ENCODE results near the gene SAP130. TPM values are rescaled to one million over a fixed set of nuclear protein-coding genes. Genes with fewer than 3 reads are reported as not detected.

Gene SAP130
- total and polyA plus RNA-seq, 9 donors, result 6.1 to 28.3 (median 24.0) TPM

- H3K36me3 ChIP-seq, result no peaks in the 10 kb centered on the region
Measured at GRCh38 chr2:127943186-127943585, 84.7 kb downstream of the SAP130 start.

GRCh38 chr2:127942002-127942401 is 85.9 kb downstream of the SAP130 start:
- Histone ChIP-seq H3K4me3 (no peak overlapping the region), H3K4me1 (ENCODE audit: insufficient read depth) (no peaks in the 10 kb centered on the region), H3K9me3 (no peaks in the 10 kb centered on the region), H3K36me3 (no peaks in the 10 kb centered on the region), H3K27me3 (no peaks in the 10 kb centered on the region), H3K27ac (no peak overlapping the region)
- intact Hi-C loops (cut with DNase I), result no loop called here
- 89 to 91% (median 91%) methylated on average over 6 of the region's 6 CpGs for WGBS, 3 donors
- no peak for DNase-seq
- TF ChIP-seq POLR2A (IDR thresholded peaks at IDR 0.05) (no peak), EP300 (IDR thresholded peaks at IDR 0.05) (no peak), CTCF (IDR thresholded peaks at IDR 0.05) (no peak)

More at GRCh38 chr2:127943186-127943585, 84.7 kb downstream of the SAP130 start:
- Histone ChIP-seq H3K4me1 (ENCODE audit: insufficient read depth) (no peaks in the 10 kb centered on the region), H3K4me3 (no peak overlapping the region), H3K9me3 (no peaks in the 10 kb centered on the region), H3K27ac (no peak overlapping the region), H3K27me3 (no peaks in the 10 kb centered on the region)
- no peak for DNase-seq
- TF ChIP-seq POLR2A (IDR thresholded peaks at IDR 0.05) (no peak), CTCF (IDR thresholded peaks at IDR 0.05) (no peak), EP300 (IDR thresholded peaks at IDR 0.05) (no peak)
- intact Hi-C loops (cut with DNase I), result no loop called here
- WGBS, 3 donors, result 91 to 95% (median 95%) methylated on average over 2 of the region's 2 CpGs

GRCh38 chr2:127941461-127941860 is 86.4 kb downstream of the SAP130 start:
- no peaks in the 10 kb centered on the region for H3K27me3 ChIP-seq
- H3K4me1 ChIP-seq (ENCODE audit: insufficient read depth), result no peaks in the 10 kb centered on the region
- H3K9me3 ChIP-seq, result no peaks in the 10 kb centered on the region
- H3K36me3 ChIP-seq, result no peaks in the 10 kb centered on the region
- 89 to 92% (median 92%) methylated on average over 9 of the region's 9 CpGs for WGBS, 3 donors
- DNase-seq, result no peak
- intact Hi-C loops (cut with DNase I), result no loop called here
- no peak overlapping the region for H3K4me3 ChIP-seq
- no peak for TF ChIP-seq EP300 (IDR thresholded peaks at IDR 0.05)
- TF ChIP-seq CTCF (IDR thresholded peaks at IDR 0.05), result no peak
- TF ChIP-seq POLR2A (IDR thresholded peaks at IDR 0.05), result no peak
- H3K27ac ChIP-seq, result no peak overlapping the region

GRCh38 chr2:127940641-127941040 is 87.2 kb downstream of the SAP130 start:
- intact Hi-C loops (cut with DNase I), result no loop called here
- Histone ChIP-seq H3K27me3 (no peaks in the 10 kb centered on the region), H3K4me1 (ENCODE audit: insufficient read depth) (no peaks in the 10 kb centered on the region), H3K27ac (no peak overlapping the region), H3K36me3 (no peaks in the 10 kb centered on the region), H3K4me3 (no peak overlapping the region), H3K9me3 (no peaks in the 10 kb centered on the region)
- no peak for TF ChIP-seq EP300 (IDR thresholded peaks at IDR 0.05)
- no peak for TF ChIP-seq POLR2A (IDR thresholded peaks at IDR 0.05)
- TF ChIP-seq CTCF (IDR thresholded peaks at IDR 0.05), result no peak
- WGBS, 3 donors, result 81 to 94% (median 85%) methylated on average over 12 of the region's 12 CpGs
- DNase-seq, result no peak
